Measurements from ENCODE around the gene COL15A1.

The COL15A1 gene

DNA sequence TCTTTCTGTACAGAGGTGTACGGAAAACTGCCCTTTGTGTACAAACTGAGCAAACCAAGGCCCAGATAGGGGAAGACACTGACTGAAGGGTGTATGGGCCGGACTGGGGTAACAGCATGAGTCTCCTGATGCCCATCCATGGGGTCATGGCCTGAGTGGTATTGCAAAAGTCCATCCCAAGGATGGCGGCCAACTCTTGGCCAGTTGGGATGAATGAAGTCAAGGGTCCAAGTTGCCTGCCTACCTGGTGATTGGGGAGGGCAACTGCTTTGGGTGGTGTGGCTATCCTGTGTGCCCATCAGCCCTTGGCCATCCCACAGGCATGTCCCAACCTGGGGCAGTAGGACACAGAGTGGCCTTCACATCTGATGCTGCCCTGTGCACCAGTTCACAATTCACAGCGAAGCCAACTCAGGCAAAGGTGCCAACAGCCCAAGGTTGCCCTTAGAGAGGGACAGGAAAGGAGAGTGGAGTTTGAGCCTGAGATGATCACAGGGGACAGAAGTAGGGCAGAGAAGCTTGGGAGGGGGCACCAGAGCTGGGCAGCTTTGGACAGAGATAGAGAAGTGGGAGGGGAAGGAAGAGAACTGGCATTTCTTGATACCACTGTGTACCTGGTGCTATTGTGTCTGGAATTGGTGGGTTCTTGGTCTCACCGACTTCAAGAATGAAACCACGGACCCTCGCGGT is 46.6 kb downstream of the COL15A1 start:
- Histone ChIP-seq H3K9me3 (no peaks in the 10 kb centered on the region), H3K36me3 (replicated peaks) (no peaks in the 10 kb centered on the region), H3K4me1 (no peaks in the 10 kb centered on the region), H3K4me3 (no peak overlapping the region), H3K27me3 (ENCODE audit: low read depth) (no peaks in the 10 kb centered on the region)
- no peak for DNase-seq (ENCODE audit: low spot score in 2 of 2)
- in situ Hi-C loops (cut with MboI; ENCODE audit: low sequenced_read_pairs), result no loop called here

DNA sequence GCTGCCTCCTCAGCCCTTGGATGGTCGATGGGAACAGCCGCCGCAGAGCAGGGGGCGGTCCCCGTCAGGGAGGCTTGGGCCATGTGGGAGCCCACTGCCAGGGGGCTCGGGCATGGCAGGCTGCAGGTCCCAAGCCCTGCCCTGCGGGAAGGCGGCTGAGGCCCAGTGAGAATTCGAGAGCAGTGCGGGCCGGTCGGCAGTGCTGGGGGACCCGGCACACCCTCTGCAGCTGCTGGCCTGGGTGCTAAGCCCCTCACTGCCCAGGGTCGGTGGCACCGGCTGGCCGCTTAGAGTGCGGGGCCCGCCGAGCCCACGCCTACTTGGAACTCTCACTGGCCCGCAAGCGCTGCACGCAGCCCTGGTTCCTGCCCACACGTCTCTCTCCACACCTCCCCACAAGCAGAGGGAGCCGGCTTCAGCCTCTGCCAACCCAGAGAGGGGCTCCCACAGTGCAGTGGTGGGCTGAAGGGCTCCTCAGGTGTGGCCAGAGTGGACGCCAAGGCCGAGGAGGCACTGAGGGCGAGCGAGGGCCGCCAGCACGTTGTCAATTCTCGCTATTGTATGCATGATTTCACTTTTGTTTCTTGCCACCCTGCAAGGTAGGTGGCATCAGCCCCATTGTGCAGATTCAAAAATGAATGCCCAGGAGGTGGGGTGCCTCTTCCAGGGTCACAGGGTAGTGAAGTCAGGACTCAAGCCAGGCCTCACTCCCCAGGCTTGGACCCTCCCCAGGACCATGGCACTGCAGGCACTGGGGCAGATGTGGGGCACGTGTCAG is 48.6 kb downstream of the COL15A1 start:
- H3K4me3 ChIP-seq, result no peak overlapping the region
- H3K27me3 ChIP-seq (ENCODE audit: low read depth), result no peaks in the 10 kb centered on the region; the same call in 1 of the 2 replicates
- in situ Hi-C loops (cut with MboI; ENCODE audit: low sequenced_read_pairs), result no loop called here
- no peaks in the 10 kb centered on the region for H3K36me3 ChIP-seq (replicated peaks)
- no peaks in the 10 kb centered on the region for H3K9me3 ChIP-seq
- no peak for DNase-seq (ENCODE audit: low spot score in 2 of 2)
- no peaks in the 10 kb centered on the region for H3K4me1 ChIP-seq

DNA sequence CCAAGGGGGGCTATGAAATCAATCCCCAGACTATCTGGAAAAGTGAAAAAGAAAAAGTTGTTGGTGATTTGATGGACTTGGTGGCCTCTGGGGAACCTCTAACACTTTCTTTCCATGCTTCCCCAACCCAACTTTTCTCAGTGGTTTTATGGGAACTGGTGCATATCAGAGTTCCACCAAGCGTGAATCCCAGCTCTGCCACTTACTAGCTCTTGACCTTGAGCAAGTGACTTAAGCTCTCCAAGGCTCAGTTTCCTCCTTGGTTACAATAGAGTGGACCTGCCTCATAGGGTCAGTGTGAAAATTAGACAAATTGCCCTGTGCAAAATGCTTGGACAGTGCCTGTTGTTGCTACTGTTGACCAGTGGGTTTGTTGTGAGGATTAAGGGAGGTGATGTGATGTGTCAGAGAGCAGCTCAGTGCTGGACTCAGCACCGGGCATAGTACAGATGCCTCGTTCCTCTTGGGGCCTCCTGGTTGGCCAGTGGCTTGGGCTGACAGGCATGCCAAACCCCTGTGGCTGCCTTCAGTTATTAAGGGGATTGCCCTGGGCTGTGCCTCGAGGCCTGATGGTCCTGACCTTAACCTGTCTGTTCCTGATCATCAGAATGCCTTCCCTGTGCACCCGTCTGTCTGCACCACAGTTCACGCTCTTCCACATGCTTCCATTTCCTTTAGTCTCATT is 49.3 kb downstream of the COL15A1 start:
- no peaks in the 10 kb centered on the region for H3K36me3 ChIP-seq (replicated peaks)
- no peaks in the 10 kb centered on the region for H3K4me1 ChIP-seq
- DNase-seq (ENCODE audit: low spot score in 2 of 2), result no peak
- H3K9me3 ChIP-seq, result no peaks in the 10 kb centered on the region
- H3K4me3 ChIP-seq, result no peak overlapping the region
- in situ Hi-C loops (cut with MboI; ENCODE audit: low sequenced_read_pairs), result no loop called here
- no peaks in the 10 kb centered on the region; the same call in 1 of the 2 replicates for H3K27me3 ChIP-seq (ENCODE audit: low read depth)

DNA sequence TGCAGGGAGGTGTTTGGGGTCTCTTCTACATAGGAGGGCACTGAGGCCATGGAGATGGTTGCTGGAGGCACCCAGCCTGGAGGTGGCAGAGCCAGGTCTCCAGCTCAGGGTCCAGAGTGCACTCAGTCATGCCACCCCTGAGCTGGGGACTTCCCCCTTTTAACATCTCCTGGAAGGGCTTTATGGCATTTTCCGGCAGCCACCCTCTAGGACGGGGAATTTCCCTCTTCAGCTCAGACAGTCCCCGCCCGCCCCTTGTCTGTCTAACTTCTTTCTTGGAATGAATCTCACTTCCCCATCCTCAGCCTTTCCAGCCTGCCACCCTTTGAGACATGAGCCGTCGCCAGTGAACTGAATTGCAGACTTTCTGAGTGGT is 49.9 kb downstream of the COL15A1 start:
- Histone ChIP-seq H3K4me3 (no peak overlapping the region), H3K4me1 (no peaks in the 10 kb centered on the region), H3K9me3 (no peaks in the 10 kb centered on the region), H3K36me3 (replicated peaks) (no peaks in the 10 kb centered on the region), H3K27me3 (ENCODE audit: low read depth) (peaks cover 3% of the 10 kb centered on the region)
- no peak for DNase-seq (ENCODE audit: low spot score in 2 of 2)
- in situ Hi-C loops (cut with MboI; ENCODE audit: low sequenced_read_pairs), result no loop called here

DNA sequence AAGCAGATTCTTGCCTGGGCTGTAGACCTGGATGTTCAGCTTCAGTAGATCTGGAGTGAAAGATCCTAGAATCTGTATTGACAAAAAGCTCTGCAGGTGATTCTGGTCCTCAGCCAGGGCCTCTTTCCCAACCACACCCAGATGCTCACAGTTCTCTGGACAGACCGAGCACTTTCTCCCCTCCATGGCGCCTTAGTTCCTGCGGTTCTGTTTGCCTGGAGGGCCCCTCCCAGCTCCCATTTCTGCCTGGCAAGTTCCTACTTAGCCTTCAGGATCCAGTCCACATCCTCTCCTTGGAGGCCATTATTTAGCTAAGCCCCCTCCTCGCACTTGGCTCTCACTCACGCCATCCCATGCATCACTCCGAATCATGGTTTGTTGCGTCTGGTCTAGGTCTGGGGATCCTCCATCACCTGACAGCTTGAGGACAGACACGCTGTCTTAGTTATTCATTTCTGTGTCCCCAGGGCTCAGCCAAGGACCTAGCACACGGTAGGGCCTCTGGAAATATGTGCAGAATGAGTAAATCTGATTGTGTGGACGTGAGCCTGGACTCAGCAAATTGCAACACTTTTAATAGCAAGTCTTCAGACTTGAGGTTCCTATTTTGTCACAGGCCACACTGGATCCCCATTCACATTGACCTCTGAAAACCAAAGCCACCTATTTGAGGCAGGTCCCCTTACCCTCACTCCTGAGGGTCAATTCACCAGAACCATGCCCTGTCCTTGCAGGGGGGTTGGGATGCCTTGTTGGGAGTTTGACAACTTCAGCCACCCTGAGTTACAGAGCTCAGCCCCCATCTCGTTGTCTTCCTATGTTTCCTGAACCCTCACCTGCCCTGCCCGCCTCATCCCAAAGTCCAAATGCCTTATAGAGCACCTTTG is 50.7 kb downstream of the COL15A1 start:
- no peak overlapping the region for H3K4me3 ChIP-seq
- H3K9me3 ChIP-seq, result no peaks in the 10 kb centered on the region
- in situ Hi-C loops (cut with MboI; ENCODE audit: low sequenced_read_pairs), result no loop called here
- no peak for DNase-seq (ENCODE audit: low spot score in 2 of 2)
- no peaks in the 10 kb centered on the region for H3K4me1 ChIP-seq
- no peaks in the 10 kb centered on the region for H3K36me3 ChIP-seq (replicated peaks)
- H3K27me3 ChIP-seq (ENCODE audit: low read depth), result peaks cover 4% of the 10 kb centered on the region

DNA sequence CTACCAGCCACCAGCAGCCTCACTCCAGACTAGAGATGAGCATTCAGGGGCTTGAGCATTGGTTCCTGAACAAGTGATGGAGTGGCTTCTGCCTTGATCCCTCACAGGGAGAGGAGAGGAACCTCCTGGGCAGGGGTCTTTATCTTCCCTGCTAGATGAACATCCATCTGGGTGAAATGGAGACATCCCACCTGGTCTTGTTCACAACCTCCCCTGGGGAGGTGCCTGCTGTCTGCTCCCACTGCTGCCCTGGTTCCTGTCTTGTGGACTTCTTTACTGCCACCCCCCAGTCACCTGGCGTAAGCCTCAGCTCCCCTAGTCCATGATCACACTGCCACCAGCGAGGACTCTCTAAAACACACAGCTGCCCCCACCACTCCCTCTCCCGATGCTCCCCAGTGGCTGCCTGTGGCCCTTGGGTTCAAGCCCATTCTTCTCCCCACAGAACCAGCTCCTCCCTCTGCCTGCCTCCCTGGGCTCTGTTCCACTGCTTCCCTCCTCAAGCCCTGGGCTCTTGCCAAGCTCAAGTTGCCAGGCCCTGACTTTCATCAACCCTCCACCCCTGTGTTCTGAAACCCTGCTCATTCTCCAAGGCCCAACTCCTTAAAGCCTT is 51.5 kb downstream of the COL15A1 start:
- in situ Hi-C loops (cut with MboI; ENCODE audit: low sequenced_read_pairs), result no loop called here
- H3K36me3 ChIP-seq (replicated peaks), result no peaks in the 10 kb centered on the region
- no peaks in the 10 kb centered on the region for H3K9me3 ChIP-seq
- H3K27me3 ChIP-seq (ENCODE audit: low read depth), result peaks cover 4% of the 10 kb centered on the region
- no peaks in the 10 kb centered on the region for H3K4me1 ChIP-seq
- no peak for DNase-seq (ENCODE audit: low spot score in 2 of 2)
- H3K4me3 ChIP-seq, result no peak overlapping the region

DNA sequence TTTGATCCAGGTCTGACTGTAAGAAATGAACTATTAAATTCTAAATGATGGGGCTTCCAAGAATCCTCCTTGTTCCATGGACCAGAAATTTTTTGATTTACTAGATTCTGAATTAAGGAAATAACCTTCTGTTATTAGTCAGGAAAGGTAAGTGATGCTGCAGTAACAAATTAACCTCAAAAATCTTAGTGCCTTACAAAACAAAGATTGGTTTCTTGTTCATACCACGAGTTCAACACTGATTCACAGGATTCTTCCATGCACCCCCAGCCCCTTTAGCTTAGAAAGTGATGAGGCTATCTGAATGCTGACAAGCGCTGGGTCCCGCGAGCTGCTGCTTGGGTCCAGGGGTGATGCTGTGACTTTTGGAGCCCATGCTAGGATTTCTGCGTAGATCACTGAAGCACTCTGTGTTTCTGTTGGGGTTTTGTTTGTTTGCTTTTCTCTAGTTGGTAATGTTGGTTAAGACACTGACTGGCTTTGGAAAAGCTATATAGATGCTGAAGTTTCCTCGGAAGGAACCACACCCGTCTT is 52.3 kb downstream of the COL15A1 start:
- in situ Hi-C loops (cut with MboI; ENCODE audit: low sequenced_read_pairs), result no loop called here
- no peak for DNase-seq (ENCODE audit: low spot score in 2 of 2)
- no peaks in the 10 kb centered on the region for H3K36me3 ChIP-seq (replicated peaks)
- no peaks in the 10 kb centered on the region for H3K9me3 ChIP-seq
- H3K4me3 ChIP-seq, result no peak overlapping the region
- no peaks in the 10 kb centered on the region for H3K4me1 ChIP-seq
- peaks cover 4% of the 10 kb centered on the region for H3K27me3 ChIP-seq (ENCODE audit: low read depth)

DNA sequence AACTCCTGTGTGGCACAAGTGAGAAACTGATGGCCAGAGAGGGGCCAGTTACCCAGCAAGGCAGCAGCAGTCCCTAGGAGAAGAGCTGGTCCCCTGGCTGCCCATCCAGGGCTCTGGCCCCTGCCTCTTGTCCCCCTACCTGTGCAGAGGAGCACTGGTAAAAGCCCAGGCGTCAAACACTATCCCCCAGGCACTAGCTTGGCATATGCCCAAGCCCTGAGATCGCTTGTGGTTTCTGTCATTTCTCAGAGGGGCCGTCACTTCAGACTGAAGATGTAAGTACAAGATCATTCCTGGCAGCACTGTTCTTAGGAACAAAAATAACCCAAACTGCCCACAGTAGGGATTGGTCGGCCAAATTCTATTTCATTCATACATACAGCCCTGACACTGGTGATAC is 53.9 kb downstream of the COL15A1 start:
- H3K27me3 ChIP-seq (ENCODE audit: low read depth), result peaks cover 4% of the 10 kb centered on the region
- H3K36me3 ChIP-seq (replicated peaks), result no peaks in the 10 kb centered on the region
- H3K4me1 ChIP-seq, result no peaks in the 10 kb centered on the region
- no peaks in the 10 kb centered on the region for H3K9me3 ChIP-seq
- DNase-seq (ENCODE audit: low spot score in 2 of 2), result no peak
- no peak overlapping the region for H3K4me3 ChIP-seq
- in situ Hi-C loops (cut with MboI; ENCODE audit: low sequenced_read_pairs), result no loop called here

DNA sequence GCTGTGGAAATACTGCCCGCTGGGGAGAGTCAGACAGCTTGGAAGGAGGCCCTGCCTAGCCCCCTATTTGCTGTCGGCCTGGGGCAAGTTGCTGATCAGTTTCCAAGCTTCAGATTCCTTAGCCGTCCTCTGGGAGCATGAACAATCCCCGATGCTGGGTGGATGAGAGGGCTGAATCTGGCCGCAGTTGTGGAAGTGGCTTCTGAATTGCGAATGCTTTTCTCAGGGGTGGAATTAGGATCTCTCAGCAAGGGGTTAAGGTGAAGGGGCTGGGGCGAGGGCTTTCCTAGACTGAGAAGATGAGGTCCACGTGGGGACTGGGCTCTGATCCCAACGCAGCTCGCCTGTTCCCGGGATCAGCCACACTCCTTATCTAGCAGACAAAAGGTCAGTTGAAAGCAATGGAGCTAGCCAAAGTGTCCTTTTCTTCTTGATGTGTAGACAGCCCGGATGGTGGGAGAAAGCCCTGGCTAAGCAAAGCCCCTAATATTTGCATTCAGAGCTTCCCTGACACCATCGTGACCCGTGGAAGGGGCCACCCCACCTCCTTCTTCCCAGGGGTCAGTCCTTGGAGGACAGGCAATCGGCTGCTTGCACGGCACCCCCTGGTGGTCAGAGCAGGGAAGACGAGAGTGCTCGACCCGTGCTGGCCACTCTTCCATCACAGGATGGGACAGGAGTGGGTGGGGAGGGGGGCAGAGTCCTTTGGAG is 54.9 kb downstream of the COL15A1 start:
- in situ Hi-C loops (cut with MboI; ENCODE audit: low sequenced_read_pairs), result no loop called here
- peak; percentile 16 to 85 for DNase-seq (ENCODE audit: low spot score in 2 of 2)
- H3K4me3 ChIP-seq, result no peak overlapping the region
- H3K36me3 ChIP-seq (replicated peaks), result no peaks in the 10 kb centered on the region
- H3K27me3 ChIP-seq (ENCODE audit: low read depth), result peaks cover 4% of the 10 kb centered on the region
- no peaks in the 10 kb centered on the region for H3K4me1 ChIP-seq
- no peaks in the 10 kb centered on the region for H3K9me3 ChIP-seq

DNA sequence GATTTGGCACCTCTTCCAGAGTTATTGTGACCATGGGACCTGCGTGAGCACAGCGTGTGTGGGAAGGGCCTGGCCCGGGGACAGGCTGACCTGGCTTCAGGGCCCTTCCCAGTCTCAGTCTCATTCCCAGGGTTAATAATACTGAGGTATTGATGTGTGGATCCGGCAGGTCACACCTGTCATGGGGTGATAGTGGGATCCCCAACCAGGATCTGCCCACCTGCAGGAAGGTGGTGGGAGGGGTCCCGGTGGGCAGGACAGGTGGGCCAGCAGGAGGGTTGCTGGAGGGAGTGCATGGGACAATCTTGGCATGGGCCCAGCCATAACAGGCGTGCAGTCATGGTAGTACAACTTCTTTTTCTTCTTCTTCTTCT is 55.4 kb downstream of the COL15A1 start:
- in situ Hi-C loops (cut with MboI; ENCODE audit: low sequenced_read_pairs), result no loop called here
- Histone ChIP-seq H3K4me1 (no peaks in the 10 kb centered on the region), H3K27me3 (ENCODE audit: low read depth) (peaks cover 4% of the 10 kb centered on the region), H3K36me3 (replicated peaks) (no peaks in the 10 kb centered on the region), H3K4me3 (no peak overlapping the region), H3K9me3 (no peaks in the 10 kb centered on the region)
- no peak for DNase-seq (ENCODE audit: low spot score in 2 of 2)

DNA sequence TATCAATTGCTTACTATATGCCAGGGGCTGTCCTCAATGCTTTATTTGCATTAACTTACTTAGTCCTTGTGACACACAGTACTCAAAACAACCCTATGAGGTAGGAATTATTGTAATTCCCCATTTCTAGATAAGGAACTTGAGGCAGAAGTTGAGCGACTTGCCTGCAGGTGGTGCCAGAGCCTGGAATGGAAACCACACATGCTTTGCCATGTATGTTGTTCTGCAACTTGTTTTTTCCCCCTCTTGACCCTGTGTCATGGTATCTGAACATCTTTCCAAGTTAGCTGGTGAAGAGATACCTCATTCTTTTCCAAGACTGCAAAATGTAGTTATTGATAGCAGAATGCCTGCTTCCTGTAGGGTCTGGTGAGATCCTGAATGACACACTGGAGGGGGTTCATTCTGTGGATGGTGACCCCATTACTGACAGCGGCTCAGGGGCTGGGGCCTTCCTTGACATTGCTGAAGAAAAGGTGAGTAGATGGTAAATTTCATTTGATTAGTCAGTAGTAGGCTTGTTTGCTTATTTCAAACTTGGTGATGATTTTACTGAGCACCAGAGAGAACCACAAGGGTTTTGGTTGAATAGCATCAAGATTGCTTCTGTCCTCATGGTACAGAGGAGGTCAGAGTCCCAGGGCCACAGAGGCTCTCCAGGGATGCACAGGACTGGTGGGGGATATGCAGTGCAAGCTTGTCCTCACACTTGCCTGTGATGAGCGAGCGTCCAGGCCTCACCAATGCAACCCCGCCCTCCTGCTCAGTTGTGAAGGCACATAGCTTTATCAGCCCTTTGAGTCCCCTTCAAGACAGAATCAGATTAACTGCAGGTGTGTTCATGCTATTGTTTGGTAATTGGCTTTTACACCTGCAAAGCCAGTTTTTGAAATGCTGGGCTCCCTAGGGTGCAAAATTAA is 57.0 kb downstream of the COL15A1 start:
- Histone ChIP-seq H3K36me3 (replicated peaks) (no peaks in the 10 kb centered on the region), H3K4me3 (no peak overlapping the region), H3K27me3 (ENCODE audit: low read depth) (peaks cover 4% of the 10 kb centered on the region), H3K4me1 (no peaks in the 10 kb centered on the region), H3K9me3 (no peaks in the 10 kb centered on the region)
- peak; percentile 5 to 43 for DNase-seq (ENCODE audit: low spot score in 2 of 2)
- in situ Hi-C loops (cut with MboI; ENCODE audit: low sequenced_read_pairs), result no loop called here

DNA sequence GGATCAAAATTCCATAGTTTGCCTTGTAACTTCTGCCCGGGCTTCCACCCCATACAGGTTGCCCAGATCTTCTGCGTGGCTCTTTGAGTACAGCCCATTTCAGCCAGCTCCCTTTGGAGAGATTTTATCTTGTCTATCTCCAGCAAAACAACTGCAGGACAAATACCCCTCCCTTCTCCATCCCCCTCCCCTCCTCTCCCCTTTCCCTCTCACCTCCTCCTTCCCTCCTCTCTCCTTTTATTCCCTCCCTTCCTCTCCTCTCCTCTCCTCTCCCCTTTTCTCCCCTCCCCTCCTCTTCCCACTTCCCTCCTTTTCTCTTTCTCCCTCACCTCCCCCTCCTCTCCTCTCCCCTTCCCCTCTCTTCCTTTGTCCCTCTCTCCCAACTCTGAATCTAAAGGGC is 58.2 kb downstream of the COL15A1 start:
- in situ Hi-C loops (cut with MboI; ENCODE audit: low sequenced_read_pairs), result no loop called here
- Histone ChIP-seq H3K4me1 (no peaks in the 10 kb centered on the region), H3K36me3 (replicated peaks) (no peaks in the 10 kb centered on the region), H3K4me3 (no peak overlapping the region), H3K27me3 (ENCODE audit: low read depth) (peaks cover 4% of the 10 kb centered on the region; the same call in 1 of the 2 replicates), H3K9me3 (no peaks in the 10 kb centered on the region)
- no peak for DNase-seq (ENCODE audit: low spot score in 2 of 2)
